LNCaP clone FGC (cell line): ENCODE measurements around the gene ITGBL1.

ENCODE experiments used
- DNase-seq: peaks from one replicate; pipeline ENCODE4 v3.0.0-alpha.2; 2011; ENCODE audit warnings: low read depth
- H3K4me3 ChIP-seq: 2 replicates; pipeline ENCODE4 v1.5.1; 2011; ENCODE audit warnings: mild to moderate bottlenecking, low read depth, low read length, control low read depth
- TF ChIP-seq, protein P1 (sequence below): IDR thresholded peaks from 2 replicates; pipeline ENCODE4 v1.5.1; 2012; ENCODE audit warnings: mild to moderate bottlenecking; ENCODE audit not compliant: control insufficient read depth, insufficient read depth; ENCODE audit errors: extremely low read depth

The ITGBL1 gene

DNA sequence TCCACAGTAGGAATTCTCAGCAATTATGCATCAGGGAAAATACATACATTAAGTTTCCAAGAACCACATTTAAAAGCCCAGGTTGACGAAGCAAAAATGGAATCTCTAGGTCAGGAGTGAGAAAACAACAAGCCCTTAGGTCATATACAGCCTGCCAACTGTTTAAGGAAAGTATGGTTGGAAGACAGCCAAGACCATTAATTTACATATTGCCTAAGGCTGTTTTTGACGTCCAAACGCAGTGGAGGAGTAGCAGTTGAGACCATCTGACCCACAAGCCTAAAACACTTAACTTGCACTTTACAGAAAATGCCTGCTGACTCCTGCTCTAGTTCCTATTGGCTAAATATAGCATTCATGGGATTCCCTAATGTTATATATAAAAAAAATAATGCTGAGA is 299.0 kb downstream of the ITGBL1 start:
- DNase-seq: peak; percentile 3
- no peak overlapping the region for H3K4me3 ChIP-seq
- TF ChIP-seq, protein P1, sequence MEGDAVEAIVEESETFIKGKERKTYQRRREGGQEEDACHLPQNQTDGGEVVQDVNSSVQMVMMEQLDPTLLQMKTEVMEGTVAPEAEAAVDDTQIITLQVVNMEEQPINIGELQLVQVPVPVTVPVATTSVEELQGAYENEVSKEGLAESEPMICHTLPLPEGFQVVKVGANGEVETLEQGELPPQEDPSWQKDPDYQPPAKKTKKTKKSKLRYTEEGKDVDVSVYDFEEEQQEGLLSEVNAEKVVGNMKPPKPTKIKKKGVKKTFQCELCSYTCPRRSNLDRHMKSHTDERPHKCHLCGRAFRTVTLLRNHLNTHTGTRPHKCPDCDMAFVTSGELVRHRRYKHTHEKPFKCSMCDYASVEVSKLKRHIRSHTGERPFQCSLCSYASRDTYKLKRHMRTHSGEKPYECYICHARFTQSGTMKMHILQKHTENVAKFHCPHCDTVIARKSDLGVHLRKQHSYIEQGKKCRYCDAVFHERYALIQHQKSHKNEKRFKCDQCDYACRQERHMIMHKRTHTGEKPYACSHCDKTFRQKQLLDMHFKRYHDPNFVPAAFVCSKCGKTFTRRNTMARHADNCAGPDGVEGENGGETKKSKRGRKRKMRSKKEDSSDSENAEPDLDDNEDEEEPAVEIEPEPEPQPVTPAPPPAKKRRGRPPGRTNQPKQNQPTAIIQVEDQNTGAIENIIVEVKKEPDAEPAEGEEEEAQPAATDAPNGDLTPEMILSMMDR: no peak

- DNase-seq: no peak
- TF ChIP-seq, protein P1: no peak
- H3K4me3 ChIP-seq: no peak overlapping the region
These were observed 300.0 kb downstream of the ITGBL1 start for GRCh38 chr13:101752432-101752831.

DNA sequence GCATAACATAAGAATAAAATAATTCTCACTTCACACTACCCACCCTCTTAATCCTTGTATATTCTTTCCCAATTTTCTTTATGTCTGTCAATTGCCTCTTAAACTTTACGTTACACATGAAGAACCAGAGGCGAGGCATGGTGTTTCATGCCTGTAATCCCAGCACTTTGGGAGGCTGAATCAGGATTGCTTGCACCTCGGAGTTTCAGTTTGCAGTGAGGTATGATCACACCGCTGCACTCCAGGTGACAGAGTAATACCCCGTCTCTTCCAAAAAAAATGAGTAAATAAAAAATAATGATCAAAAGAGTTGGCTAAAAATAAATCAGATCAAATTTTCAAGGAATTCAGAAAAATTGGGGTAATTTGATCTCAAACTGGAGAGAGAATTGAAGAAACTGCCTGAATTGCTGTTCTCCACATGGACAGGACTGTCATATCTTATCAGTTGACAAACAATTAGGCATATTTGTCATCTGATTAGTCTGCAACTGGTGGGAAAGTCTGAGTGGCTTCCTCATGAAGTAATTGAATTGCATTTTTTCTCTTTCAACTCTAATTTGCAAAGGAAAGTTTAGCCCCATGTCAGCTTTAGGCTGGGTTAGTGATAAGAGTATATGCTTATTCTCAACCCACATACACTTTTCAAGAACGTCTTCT is 302.9 kb downstream of the ITGBL1 start:
- no peak overlapping the region for H3K4me3 ChIP-seq
- no peak for DNase-seq
- TF ChIP-seq, protein P1: no peak

DNA sequence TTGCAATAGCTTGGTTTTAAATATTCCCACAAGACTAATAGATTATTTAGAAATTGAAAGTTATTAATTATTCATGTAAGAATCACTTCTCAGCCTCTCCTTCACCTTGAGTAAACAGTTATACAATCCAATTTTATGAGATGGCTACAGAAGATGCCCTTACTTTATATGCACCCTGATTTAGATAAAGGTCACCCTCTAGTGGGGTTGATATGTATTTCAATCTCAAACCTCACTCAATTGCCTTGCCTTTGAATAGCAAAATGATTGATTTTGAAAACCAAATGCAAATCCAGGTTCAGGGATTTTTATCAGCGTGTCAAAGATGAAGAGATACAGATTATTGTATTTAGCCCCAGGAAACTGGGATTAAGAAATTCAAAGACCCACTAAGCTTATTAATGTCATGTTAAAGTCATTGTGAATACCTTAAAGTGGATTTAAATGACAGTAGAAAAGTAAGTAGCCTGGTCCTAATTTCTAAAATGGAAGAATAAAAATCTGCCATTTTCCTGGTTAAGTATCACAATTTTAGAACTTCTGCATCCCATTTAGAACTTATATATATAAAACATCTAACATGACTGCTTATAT is 305.1 kb downstream of the ITGBL1 start:
- peak; percentile 37 for DNase-seq
- TF ChIP-seq, protein P1: peak; percentile 52
- no peak overlapping the region for H3K4me3 ChIP-seq

- no peak for DNase-seq
- TF ChIP-seq, protein P1: no peak
- no peak overlapping the region for H3K4me3 ChIP-seq
These were observed 310.7 kb downstream of the ITGBL1 start for GRCh38 chr13:101763191-101763590.
